ENCODE results near the gene TPSD1.

DNA sequence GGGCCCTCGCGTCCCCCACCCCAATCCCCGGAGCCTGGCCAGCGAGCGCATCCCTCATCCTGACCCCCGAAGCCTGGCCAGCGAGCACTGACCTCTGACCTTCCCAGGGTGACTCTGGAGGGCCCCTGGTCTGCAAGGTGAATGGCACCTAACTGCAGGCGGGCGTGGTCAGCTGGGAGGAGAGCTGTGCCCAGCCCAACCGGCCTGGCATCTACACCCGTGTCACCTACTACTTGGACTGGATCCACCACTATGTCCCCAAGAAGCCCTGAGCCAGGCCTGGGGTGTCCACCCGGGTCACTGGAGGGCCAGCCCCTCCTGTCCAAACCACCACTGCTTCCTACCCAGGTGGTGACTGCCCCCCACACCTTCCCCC is 2.3 kb downstream of the TPSD1 start:
- TF ChIP-seq EZH2 (IDR thresholded peaks at IDR 0.05; ENCODE audit: insufficient read depth, poor library complexity, severe bottlenecking) (no peak), EZH2phosphoT487 (IDR thresholded peaks at IDR 0.05; ENCODE audit: insufficient read depth, low read depth) (no peak)
